Body of pancreas (tissue), 4 donors: ENCODE measurements around the gene FAM50A.

Experiments used
- POLR2A ChIP-seq, 3 donors: fragments of 450-650 bp; IDR thresholded peaks; one replicate each; pipeline ENCODE4 v1.6.1; 2016; ENCODE audit warnings: antibody characterized with exemption in 3 of 3, mild to moderate bottlenecking in 2 of 3
- TF ChIP-seq, protein P1 (sequence below), 7 experiments: fragments of 450-650 bp in 4 of 7; fragments of 200-600 bp in 3 of 7; sonication (generic) in 3 of 7; IDR thresholded peaks; one replicate each; pipeline ENCODE4 v1.5.1; 2016 to 2019; ENCODE audit warnings: antibody characterized with exemption in 7 of 7

DNA sequence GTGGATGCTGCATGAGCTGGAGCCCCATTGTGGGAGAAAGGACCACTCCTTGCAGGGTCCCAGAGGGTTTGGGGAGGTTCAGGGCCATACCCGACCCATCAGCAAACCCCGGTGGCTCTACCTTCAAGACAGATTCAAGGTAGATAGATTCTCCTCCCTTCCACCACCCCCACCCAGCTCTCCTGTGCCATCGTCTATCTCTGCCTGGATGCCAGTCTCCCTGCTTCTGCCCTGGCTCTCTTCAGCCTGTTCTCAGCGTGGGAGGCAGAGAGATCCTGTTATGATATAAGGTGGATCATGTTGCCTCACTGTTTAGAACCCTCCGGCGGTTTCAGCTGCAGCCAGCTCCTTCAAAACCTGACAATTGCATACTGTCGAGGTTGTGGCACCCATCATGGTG is 29.7 kb downstream of the FAM50A start:
- TF ChIP-seq, protein P1, sequence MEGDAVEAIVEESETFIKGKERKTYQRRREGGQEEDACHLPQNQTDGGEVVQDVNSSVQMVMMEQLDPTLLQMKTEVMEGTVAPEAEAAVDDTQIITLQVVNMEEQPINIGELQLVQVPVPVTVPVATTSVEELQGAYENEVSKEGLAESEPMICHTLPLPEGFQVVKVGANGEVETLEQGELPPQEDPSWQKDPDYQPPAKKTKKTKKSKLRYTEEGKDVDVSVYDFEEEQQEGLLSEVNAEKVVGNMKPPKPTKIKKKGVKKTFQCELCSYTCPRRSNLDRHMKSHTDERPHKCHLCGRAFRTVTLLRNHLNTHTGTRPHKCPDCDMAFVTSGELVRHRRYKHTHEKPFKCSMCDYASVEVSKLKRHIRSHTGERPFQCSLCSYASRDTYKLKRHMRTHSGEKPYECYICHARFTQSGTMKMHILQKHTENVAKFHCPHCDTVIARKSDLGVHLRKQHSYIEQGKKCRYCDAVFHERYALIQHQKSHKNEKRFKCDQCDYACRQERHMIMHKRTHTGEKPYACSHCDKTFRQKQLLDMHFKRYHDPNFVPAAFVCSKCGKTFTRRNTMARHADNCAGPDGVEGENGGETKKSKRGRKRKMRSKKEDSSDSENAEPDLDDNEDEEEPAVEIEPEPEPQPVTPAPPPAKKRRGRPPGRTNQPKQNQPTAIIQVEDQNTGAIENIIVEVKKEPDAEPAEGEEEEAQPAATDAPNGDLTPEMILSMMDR (IDR thresholded peaks at IDR 0.05): no peak
- no peak for TF ChIP-seq POLR2A (IDR thresholded peaks at IDR 0.05)
